ENCODE results near the gene OVAAL. TPM values are rescaled to one million over a fixed set of nuclear protein-coding genes. Genes with fewer than 3 reads are reported as not detected.

Gene OVAAL
- total and polyA plus RNA-seq, 4 donors, result not detected

DNA sequence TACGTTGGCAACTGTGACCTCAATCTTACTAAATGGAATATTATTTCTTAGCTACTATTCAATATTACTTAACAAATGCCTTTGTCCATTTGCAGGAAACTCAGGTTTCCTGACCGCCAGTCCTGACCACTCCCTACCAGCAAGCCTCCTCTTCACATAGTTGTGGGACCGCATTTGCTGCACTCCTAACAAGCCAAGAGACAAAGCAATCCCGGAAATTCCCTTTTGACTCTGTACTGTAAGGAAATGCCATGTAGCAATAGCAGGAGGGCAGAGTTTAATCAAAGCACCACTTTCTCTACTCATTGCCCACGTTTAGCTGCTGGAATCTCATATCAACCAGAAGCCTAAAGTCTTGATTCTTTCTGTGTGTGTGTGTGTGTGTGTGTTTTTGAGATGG is 28.3 kb upstream of the OVAAL start (continued):
- TF ChIP-seq, protein P1, sequence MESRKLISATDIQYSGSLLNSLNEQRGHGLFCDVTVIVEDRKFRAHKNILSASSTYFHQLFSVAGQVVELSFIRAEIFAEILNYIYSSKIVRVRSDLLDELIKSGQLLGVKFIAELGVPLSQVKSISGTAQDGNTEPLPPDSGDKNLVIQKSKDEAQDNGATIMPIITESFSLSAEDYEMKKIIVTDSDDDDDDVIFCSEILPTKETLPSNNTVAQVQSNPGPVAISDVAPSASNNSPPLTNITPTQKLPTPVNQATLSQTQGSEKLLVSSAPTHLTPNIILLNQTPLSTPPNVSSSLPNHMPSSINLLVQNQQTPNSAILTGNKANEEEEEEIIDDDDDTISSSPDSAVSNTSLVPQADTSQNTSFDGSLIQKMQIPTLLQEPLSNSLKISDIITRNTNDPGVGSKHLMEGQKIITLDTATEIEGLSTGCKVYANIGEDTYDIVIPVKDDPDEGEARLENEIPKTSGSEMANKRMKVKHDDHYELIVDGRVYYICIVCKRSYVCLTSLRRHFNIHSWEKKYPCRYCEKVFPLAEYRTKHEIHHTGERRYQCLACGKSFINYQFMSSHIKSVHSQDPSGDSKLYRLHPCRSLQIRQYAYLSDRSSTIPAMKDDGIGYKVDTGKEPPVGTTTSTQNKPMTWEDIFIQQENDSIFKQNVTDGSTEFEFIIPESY (IDR thresholded peaks at IDR 0.05), result no peak
- TF ChIP-seq, protein P2, sequence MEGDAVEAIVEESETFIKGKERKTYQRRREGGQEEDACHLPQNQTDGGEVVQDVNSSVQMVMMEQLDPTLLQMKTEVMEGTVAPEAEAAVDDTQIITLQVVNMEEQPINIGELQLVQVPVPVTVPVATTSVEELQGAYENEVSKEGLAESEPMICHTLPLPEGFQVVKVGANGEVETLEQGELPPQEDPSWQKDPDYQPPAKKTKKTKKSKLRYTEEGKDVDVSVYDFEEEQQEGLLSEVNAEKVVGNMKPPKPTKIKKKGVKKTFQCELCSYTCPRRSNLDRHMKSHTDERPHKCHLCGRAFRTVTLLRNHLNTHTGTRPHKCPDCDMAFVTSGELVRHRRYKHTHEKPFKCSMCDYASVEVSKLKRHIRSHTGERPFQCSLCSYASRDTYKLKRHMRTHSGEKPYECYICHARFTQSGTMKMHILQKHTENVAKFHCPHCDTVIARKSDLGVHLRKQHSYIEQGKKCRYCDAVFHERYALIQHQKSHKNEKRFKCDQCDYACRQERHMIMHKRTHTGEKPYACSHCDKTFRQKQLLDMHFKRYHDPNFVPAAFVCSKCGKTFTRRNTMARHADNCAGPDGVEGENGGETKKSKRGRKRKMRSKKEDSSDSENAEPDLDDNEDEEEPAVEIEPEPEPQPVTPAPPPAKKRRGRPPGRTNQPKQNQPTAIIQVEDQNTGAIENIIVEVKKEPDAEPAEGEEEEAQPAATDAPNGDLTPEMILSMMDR (IDR thresholded peaks at IDR 0.05; ENCODE audit: low read depth, low read length, missing input control), result no peak

GRCh38 chr1:180532854-180533253 is 25.9 kb upstream of the OVAAL start:
- Histone ChIP-seq H3K4me1 (ENCODE audit: control insufficient read depth in 4 of 4, insufficient read depth in 4 of 4, low read length in 3 of 4) (peaks cover 0 to 2% (median 0%) of the 10 kb centered on the region in 4 donors), H3K9me3 (ENCODE audit: control insufficient read depth in 4 of 4, low read length in 3 of 4) (no peaks in the 10 kb centered on the region), H3K27me3 (ENCODE audit: control insufficient read depth in 4 of 4, insufficient read depth in 4 of 4, low read length in 3 of 4) (no peaks in the 10 kb centered on the region), H3K36me3 (ENCODE audit: control insufficient read depth in 4 of 4, insufficient read depth in 3 of 4, low read depth in 1 of 4, low read length in 3 of 4) (no peaks in the 10 kb centered on the region), H3K27ac (ENCODE audit: low read depth in 1 of 2, low read length in 2 of 2) (no peak overlapping the region), H3K4me3 (ENCODE audit: low read depth in 1 of 3, low read length in 3 of 3) (no peak overlapping the region), H3K9ac (ENCODE audit: low read depth in 1 of 2, low read length in 2 of 2) (no peak overlapping the region)
- no peak for TF ChIP-seq GABPA (IDR thresholded peaks at IDR 0.05 in 1 of 2, conservative IDR thresholded peaks at IDR 0.05 in 1 of 2)
- no peak for TF ChIP-seq SP1 (IDR thresholded peaks at IDR 0.05)
- TF ChIP-seq, protein P2 (IDR thresholded peaks at IDR 0.05; ENCODE audit: low read depth, low read length, missing input control), result no peak
- TF ChIP-seq, protein P1 (IDR thresholded peaks at IDR 0.05), result no peak
- no peak for TF ChIP-seq TAF1 (conservative IDR thresholded peaks at IDR 0.05)
- no peak for TF ChIP-seq RXRA (IDR thresholded peaks at IDR 0.05)
- TF ChIP-seq MAX (IDR thresholded peaks at IDR 0.05), result no peak
- no peak for TF ChIP-seq EGR1 (IDR thresholded peaks at IDR 0.05; ENCODE audit: low read depth in 2 of 2)
- no peak for DNase-seq (ENCODE audit: low spot score)
- WGBS, result 89% methylated on average over 5 of the region's 5 CpGs

DNA sequence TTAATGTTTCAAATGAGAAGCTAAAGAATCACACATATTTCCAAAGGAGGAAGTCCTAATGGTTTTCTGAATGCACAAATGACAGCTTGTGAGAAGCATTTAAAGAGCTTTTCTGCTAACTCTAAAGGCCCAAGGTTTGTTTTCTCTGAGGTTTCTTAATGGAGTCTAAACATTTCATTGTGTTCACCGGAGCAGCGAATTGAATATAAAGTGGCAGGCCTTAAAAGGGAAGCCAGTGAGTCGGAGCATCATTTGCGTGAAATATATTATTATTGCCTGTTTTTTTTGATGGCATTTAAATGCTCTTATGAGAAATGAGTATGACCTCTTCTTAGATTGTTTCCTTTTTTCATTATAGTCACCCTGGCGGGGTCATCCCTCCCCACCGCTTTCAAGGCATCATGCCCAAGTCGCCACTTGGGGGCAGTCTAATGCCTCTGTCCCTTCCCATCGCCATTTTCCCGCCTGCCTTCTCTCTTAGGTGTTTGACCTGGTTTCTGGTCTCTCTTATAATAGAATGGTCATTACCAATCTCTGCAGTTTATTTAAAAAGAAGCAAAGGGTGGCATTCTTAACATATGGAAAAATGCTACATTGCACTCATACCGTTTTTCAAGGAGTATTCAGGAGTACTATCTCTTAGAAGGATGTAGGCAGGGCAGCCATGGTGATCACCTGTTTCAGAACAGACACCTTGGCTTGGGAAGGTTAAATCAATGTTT is 25.3 kb upstream of the OVAAL start:
- H3K4me1 ChIP-seq (ENCODE audit: control insufficient read depth in 4 of 4, insufficient read depth in 4 of 4, low read length in 3 of 4), result peaks cover 0 to 2% (median 0%) of the 10 kb centered on the region in 4 donors
- no peaks in the 10 kb centered on the region for H3K36me3 ChIP-seq (ENCODE audit: control insufficient read depth in 4 of 4, insufficient read depth in 3 of 4, low read depth in 1 of 4, low read length in 3 of 4)
- peak; percentile 74 for DNase-seq (ENCODE audit: low spot score)
- no peak overlapping the region for H3K4me3 ChIP-seq (ENCODE audit: low read depth in 1 of 3, low read length in 3 of 3)
- no peak for TF ChIP-seq MAX (IDR thresholded peaks at IDR 0.05)
- peak; percentile 90 to 96 for TF ChIP-seq RAD21 (IDR thresholded peaks at IDR 0.05)
- peak in 1 of 2 donors; percentile 17 for TF ChIP-seq RXRA (IDR thresholded peaks at IDR 0.05)
- TF ChIP-seq YY1 (IDR thresholded peaks at IDR 0.05), result peak; percentile 36
- TF ChIP-seq, protein P2 (IDR thresholded peaks at IDR 0.05; ENCODE audit: low read depth, low read length, missing input control), result peak; percentile 71
- no peaks in the 10 kb centered on the region for H3K27me3 ChIP-seq (ENCODE audit: control insufficient read depth in 4 of 4, insufficient read depth in 4 of 4, low read length in 3 of 4)
- no peak overlapping the region for H3K27ac ChIP-seq (ENCODE audit: low read depth in 1 of 2, low read length in 2 of 2)
- no peak overlapping the region for H3K9ac ChIP-seq (ENCODE audit: low read depth in 1 of 2, low read length in 2 of 2)
- H3K9me3 ChIP-seq (ENCODE audit: control insufficient read depth in 4 of 4, low read length in 3 of 4), result no peaks in the 10 kb centered on the region
- 44% methylated on average over 10 of the region's 10 CpGs for WGBS
